NCI-H345 treated with DMSO at 0.1 percent for 48 hours (cell line): Measurements from ENCODE around the gene COPA.

Experiments
- DNase-seq: peaks from one replicate; lab custom pipeline; 2025; ENCODE audit not compliant: unreplicated experiment; lab: John Stamatoyannopoulos, UW

The COPA gene

GRCh38 chr1:160363010-160363409 lies 20.0 kb upstream of the COPA start:
- DNase-seq = no peak

DNA sequence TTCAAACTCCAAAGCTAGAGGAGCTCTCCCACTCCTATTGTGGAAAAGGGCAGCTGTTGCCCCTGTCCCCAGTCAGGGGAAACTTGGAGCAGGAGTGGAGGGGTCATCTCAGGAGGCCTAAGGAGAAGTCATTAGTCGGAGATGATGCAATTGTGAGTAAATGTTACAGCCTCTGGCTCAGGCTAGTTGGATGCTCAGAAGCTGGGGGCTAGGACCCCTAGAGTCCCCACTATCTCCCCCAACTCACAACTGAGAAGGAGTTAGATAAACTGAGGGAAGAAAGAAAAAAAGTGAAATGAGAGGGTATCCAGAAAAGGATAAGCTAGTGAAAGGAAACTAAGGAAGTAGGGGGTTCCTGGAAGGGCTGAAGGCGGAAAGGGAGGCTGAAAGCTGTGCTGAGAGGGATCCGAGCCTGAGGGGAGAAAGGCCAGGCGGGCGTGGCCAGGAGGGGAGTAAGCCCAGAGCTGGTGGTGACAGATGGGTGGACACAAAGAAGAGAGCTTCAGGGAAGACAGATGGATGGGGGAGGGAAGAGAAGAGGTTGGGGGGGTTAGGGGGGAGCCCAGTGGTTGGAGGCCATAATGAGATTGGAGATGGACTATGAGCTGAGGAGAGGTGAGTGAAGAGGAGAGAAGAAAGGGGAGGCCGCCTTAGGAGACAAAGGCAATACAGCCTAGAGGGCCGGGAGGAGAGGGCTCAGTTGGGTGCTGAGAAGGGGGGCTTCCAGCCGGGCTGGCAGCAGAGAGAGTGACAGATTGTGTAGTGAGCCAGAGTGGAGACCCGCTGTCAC lies 19.3 kb upstream of the COPA start:
- no peak for DNase-seq

DNA sequence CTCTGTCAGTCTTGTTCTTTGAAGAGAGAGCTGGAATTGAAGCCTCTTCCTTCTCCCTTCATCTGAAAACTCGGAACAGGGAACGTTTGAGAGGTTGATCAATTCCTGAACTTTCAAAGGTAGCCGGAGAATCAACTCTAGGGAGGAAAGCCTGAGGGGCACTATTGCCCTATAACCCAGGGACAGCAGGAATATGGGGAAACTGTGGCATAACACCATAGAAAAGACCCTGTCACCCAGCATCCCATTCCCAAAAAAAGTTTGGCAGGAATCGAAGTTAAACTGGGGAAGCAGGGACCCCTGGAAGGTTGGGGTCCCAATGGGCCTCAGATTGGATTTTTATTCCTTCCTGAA lies 18.7 kb upstream of the COPA start:
- no peak for DNase-seq

DNA sequence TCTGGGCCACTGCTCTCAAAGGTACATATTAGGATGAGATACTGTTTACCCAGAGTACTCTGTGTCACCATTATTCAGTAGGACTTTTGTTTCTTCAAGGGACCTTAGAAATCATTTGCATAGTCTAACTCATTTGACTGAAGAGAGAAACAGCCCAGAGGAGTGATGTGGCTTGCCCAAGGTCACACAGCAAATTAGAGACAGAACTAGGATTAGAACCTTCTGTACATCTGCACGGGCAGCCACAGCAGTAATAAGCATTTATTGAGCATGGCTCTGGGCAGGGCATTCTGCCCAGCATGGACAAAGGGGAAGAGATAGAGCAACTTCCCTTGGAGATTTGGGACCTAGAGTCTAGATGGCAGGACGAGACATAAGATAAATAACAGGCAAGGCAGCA lies 18.1 kb upstream of the COPA start:
- no peak for DNase-seq

DNA sequence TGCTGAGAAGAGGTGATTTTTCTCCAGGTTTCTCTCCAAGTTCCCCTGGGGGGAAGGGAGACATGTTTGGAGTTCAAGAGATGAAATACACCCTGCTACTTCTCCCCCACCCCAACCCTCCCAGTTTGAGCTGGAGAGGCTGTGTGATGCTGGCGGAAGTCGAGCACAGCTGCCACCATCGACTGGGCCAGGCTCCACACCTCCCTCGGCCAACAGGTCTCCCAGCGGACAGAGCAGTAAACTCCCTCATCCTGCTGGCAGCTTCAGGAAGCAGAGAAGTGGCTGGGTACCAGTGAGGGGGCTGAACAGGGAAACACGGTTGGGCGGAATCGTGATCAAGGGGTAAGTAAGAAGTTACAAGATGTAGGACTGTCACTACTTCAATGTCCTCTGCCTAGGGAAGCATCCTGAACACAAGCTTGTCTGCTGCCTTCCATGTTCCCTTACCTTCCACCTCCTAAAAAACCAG lies 17.2 kb upstream of the COPA start:
- no peak for DNase-seq

- no peak for DNase-seq
These were observed 16.6 kb upstream of the COPA start for GRCh38 chr1:160359559-160360226.

DNA sequence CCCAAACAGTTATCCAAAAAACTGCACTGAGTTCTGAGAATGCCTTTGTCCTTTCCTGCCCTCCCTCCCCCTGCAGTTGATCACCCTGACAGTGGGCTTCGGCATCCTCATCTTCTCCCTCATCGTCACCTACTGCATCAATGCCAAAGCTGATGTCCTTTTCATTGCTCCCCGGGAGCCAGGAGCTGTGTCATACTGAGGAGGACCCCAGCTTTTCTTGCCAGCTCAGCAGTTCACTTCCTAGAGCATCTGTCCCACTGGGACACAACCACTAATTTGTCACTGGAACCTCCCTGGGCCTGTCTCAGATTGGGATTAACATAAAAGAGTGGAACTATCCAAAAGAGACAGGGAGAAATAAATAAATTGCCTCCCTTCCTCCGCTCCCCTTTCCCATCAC lies 15.0 kb upstream of the COPA start:
- DNase-seq = no peak

DNA sequence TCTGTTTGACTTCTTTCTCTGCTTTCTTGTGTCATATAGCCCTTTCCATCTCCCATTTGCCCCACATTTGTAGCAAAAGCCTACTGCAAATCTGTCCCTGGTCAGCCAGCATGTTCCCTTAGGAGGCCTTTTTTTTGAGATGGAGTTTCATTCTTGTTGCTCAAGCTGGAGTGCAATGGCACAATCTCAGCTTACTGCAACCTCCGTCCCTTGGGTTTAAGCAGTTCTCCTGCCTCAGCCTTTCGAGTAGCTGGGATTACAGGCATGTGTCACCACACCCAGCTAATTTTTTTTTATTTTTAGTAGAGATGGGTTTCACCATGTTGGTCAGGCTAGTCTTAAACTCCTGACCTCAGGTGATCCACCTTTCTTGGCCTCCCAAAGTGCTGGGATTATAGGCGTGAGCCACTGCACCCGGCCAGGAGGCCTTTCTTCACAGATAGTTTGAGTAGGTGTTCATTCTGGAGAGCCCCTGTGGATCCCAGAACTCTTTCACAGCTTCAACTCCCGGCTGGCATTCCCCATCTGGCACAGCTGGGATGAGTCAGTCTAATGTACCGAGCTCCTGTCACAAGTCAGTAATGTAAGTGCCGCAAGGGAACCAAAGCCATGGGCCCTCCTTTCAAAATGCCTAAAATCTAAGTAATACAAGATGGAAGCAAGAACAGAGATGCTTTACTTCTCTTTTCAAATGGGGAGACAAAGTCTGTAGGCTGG lies 14.4 kb upstream of the COPA start:
- DNase-seq = no peak

DNA sequence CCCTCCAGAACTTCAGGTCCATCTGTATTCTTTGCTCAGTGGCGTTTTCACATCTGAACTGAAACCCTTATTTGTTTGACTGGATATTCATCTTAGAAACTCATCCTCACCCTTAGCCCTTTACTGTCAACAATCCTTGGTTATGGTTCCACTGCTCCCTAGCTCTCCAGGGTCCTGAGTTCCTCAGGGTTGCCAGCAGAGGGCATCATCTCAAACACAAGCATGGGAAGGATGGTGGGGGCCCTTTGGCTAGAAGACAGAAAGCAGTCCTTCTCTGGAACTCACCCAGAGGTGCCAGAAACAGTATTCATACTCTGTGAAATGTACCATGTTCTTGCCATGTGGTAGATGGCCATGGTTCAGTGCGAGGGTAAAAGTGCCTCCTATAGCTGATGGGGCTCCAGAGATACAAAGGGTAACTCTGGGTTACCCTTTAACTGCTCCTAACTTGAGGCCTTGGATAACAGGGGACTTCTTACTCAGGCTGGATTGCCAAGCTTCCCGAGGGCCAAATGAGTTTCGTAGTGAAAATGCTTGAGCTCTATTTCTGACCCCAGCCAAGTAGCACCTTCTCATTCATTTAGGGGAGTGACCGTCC lies 11.4 kb upstream of the COPA start:
- DNase-seq = peak; percentile 2

- no peak for DNase-seq
These were observed 10.2 kb upstream of the COPA start for GRCh38 chr1:160353223-160353622.

DNA sequence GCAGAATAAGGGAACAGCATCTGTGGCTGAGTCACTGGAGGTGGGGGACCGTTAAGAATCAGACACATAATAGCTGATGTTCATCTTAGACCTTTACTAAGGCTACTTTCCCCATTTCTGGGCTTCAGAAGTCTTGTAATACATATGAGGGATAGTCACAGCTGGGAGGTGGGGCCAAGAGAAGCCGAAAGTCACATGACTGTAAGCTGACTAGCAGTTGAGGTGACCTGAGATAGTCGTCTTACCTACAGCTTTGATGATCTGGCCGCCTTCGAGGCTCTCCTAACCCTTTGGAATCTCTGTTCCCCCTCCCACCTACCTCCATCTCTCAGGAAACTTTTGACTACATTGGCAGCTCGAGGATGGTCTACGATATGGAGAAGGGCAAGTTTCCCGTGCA lies 9.5 kb upstream of the COPA start:
- DNase-seq = no peak

DNA sequence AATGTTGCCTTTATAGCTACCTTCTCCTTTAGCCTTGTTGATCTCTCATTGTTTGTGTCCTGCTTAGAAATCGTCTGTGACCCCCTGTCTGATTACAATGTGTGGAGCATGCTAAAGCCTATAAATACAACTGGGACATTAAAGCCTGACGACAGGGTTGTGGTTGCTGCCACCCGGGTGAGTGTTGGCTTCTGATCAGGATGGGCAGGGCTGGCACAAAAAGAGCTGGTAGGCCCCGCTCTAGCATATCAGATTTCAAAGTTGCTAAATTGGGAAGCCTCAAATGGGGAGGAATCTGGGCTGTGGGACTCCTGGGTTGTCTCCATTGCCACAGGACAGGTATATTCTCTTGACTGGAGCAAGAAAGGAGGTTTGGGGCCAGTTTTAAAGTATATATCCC lies 8.6 kb upstream of the COPA start:
- no peak for DNase-seq

DNA sequence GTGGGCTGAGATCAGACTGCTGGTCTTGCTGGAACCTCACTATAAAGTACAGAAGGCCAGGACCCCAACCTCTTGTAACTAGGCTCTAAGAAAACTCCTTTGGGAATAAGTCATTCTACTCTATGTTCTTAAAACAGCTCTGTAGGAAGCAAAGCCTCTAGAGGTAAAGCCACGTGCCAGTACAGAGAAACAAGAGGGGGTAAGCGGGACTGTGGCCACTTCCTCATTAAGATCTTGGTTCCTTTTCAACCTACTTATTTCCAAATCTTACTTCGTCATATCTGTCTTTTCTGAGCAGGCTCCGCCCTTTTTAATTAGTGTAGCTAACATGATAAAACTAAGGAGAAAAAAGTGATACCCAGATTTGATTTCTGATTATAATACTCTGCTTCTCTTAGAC lies 3.9 kb upstream of the COPA start:
- DNase-seq = no peak

DNA sequence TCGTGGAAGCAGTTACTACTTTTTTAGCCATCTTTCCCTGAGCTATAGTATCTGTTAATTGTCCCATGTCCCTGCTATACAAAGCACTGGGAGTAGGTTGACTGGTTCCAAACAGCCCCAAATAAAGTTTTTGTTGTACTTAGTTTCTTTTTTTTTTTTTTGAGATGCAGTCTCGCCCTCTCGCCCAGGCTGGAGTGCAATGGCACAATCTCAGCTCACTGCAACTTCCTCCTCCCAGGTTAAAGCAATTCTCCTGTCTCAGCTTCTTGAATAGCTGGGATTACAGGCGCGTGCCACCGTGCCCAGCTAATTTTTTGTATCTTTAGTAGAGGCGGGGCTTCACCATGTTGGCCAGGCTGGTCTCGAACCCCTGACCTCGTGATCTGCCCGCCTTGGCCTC lies 3.4 kb upstream of the COPA start:
- no peak for DNase-seq

DNA sequence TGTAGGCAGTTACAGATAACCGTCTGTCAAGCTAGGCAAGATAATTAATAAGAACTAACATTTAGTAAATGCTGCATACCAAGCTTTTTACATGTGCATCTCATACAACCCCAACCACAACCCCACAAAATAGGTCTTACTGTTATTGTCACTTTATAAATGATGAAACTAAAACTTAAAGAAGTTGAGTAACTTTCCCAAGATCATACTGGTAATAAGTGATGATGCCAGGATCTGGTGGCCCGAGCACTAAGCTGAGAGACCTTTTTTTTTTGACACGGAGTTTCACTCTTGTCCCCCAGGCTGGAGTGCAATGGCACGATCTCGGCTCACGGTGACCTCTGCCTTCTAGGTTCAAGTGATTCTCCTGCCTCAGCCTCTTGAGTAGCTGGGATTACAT lies 1.9 kb upstream of the COPA start:
- DNase-seq = no peak

DNA sequence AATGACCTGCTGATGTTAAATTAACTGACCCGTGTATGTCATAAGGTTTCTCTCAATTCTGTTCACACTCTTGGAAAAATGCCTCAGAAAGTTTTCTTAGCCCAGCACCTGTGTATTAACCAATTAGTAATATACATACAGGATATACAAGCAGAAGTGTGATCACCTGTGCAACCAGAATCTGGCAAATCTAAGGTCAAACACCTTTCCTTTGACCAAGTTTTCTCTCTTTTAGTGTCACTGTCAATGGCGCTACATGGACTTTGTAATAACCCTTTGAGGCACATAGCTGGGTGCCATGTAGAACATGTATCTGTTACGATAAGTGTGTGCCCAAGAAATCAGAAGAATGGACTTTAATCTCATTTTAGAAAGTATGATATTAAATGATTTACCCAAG lies 1.2 kb upstream of the COPA start:
- DNase-seq = no peak

DNA sequence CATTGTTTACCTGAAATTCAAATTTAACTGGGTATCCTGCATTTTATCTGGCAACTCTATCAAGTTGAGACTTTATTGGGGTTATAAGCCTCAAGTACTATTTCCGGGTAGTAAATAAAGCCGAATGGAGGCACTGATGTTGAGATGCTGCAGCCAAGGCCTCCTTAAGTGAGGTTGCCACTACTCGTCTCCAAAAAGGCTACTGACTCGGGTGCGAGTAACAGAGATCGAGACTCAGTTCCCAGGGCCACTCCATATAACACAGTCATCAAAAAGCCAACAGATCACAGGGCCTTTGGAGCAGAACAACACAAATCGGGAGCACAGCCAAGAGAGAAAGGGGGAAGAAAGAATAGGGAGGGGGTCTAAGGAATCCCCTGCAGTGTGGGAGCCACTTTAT lies 524 bp downstream of the COPA start:
- no peak for DNase-seq

DNA sequence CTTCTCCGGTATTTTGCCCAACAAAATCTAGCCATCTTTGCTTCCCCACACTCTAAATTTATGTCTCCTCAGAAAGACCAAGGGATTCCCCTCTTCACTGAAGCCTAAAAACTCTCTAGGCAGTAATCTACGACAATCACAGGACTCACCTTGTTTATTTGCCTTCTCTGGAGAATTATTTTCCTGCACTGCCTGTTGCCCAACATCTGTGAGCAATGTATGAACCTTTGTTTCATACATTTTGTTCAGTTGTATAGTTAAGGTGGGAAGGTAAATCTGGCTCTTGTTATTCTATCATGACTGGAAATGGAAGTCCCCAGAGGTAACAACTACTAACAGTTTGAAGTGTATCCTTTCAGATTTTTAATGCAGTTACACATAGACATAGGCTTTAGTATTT lies 2.2 kb downstream of the COPA start:
- DNase-seq = no peak

DNA sequence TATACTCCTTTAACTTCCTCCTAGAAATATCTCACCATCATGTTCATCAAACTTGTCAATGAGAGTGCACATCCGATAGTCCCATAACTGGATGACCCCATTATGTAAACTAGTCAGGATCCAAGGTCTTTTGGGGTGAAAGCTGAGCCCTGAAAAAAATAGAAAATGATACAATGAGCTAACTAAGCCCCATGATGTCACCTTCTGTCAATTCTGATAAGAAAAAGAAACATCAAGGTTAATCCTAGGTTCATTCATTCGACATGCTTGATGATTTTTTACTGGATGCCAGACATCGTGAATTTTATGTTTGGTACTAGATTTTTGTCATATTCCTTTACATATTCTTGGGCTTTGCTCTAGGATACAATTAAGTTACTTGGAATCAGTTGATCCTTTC lies 2.9 kb downstream of the COPA start:
- no peak for DNase-seq

DNA sequence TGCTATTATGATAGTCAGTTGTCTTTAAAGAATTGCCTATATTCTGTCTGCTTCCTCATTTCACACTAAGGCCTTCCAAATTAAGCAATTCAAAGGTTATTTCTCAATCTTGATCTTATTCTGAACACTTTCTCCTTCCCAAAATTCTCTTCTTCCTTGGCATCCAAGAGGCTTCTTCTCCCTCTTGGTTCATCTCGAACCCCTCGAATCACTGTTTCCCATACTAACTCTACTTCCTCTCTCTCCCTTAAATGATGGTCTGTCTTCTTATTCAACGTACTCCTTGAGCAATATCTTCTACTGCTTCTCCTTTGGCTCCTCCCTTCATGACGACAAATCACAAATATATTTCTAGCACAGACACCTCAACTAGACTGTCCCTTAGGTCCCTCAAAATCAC lies 4.5 kb downstream of the COPA start:
- DNase-seq = no peak

DNA sequence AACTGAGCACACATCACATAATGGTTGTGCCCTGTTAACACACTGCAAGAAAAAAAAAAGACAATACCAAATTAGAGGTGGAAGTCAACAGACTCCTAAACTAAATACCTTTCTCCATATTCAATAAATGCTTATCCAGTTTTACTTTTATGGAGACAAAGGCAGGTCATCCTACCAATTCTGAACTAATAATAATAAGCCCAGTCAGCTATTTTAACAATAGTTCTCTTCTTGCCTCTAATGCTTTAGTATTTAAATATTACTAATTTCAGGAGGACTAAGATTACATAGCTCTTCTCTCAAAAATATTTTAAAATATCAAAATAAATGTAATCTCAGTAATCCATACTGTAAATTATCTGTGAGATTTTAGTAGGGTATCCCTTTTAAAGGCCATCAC lies 10.5 kb downstream of the COPA start:
- no peak for DNase-seq

DNA sequence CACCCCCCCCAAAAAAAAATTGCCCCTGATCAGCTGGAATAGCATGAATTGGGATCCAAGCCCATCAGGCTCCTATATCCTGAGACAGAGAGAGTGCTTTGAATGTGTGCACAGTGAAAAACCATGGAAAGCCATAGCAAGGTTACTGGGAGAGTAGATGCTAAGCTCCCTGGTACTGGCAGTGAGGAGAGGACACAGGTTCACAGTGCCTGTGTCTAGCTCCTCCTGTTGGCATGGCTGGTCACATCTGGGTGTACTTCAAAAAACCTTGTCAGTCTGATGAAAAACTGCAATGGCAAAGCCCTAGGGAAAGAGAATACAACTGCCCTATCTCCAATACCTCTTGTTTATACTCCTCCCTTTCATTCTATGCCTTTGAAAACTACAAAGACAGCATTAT lies 12.9 kb downstream of the COPA start:
- peak; percentile 8 for DNase-seq
